ENCODE results near the gene LRP1B. TPM values are rescaled to one million over a fixed set of nuclear protein-coding genes. Genes with fewer than 3 reads are reported as not detected.

LRP1B gene
- total RNA-seq, 1 donor from 2014 or later: 1.7 TPM

GRCh38 chr2:140786585-140786984, 1344.2 kb downstream of the LRP1B start:
- Mint-ChIP-seq H3K4me3 (no peak overlapping the region), H3K4me1 (no peaks in the 10 kb centered on the region), H3K9me3 (no peaks in the 10 kb centered on the region), H3K27me3 (ENCODE audit: low read depth) (no peaks in the 10 kb centered on the region), H3K27ac (no peak overlapping the region), H3K36me3 (no peaks in the 10 kb centered on the region)
- no peak for DNase-seq (ENCODE audit: low spot score in 2 of 2, unreplicated experiment in 2 of 2)
- TF ChIP-seq, protein P1, sequence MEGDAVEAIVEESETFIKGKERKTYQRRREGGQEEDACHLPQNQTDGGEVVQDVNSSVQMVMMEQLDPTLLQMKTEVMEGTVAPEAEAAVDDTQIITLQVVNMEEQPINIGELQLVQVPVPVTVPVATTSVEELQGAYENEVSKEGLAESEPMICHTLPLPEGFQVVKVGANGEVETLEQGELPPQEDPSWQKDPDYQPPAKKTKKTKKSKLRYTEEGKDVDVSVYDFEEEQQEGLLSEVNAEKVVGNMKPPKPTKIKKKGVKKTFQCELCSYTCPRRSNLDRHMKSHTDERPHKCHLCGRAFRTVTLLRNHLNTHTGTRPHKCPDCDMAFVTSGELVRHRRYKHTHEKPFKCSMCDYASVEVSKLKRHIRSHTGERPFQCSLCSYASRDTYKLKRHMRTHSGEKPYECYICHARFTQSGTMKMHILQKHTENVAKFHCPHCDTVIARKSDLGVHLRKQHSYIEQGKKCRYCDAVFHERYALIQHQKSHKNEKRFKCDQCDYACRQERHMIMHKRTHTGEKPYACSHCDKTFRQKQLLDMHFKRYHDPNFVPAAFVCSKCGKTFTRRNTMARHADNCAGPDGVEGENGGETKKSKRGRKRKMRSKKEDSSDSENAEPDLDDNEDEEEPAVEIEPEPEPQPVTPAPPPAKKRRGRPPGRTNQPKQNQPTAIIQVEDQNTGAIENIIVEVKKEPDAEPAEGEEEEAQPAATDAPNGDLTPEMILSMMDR (IDR thresholded peaks at IDR 0.05; ENCODE audit: unreplicated experiment): no peak

- no peak overlapping the region for H3K27ac Mint-ChIP-seq
- no peaks in the 10 kb centered on the region for H3K9me3 Mint-ChIP-seq
- DNase-seq (ENCODE audit: low spot score in 2 of 2, unreplicated experiment in 2 of 2): no peak
- H3K4me1 Mint-ChIP-seq: peaks cover 2% of the 10 kb centered on the region
- H3K4me3 Mint-ChIP-seq: no peak overlapping the region
- no peaks in the 10 kb centered on the region for H3K27me3 Mint-ChIP-seq (ENCODE audit: low read depth)
- no peaks in the 10 kb centered on the region for H3K36me3 Mint-ChIP-seq
- TF ChIP-seq, protein P1 (IDR thresholded peaks at IDR 0.05; ENCODE audit: unreplicated experiment): no peak
Observed at GRCh38 chr2:140775411-140775810, 1355.4 kb downstream of the LRP1B start.

DNA sequence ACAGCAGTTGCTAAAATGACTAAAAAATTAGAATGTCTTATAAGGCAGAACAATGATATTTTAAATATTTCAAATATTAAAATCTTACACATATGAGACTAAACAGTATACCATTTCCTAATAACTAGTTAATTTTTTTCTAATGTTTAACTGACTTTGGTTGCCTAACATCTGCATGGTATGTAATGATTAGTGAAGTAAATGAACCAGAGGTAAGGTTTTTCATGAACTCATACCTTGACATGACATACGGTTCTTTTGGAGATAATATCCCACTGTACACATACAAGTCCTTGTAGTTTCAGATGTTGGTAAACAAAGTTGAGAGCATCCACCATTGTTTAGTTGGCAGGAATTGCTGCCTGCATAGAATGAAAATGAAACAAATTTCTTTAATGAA, 1360.2 kb downstream of the LRP1B start:
- TF ChIP-seq, protein P1 (IDR thresholded peaks at IDR 0.05; ENCODE audit: unreplicated experiment): no peak
- DNase-seq (ENCODE audit: low spot score in 2 of 2, unreplicated experiment in 2 of 2): no peak
- Mint-ChIP-seq H3K4me3 (no peak overlapping the region), H3K9me3 (no peaks in the 10 kb centered on the region), H3K27ac (no peak overlapping the region), H3K27me3 (ENCODE audit: low read depth) (no peaks in the 10 kb centered on the region), H3K36me3 (no peaks in the 10 kb centered on the region), H3K4me1 (no peaks in the 10 kb centered on the region)

DNA sequence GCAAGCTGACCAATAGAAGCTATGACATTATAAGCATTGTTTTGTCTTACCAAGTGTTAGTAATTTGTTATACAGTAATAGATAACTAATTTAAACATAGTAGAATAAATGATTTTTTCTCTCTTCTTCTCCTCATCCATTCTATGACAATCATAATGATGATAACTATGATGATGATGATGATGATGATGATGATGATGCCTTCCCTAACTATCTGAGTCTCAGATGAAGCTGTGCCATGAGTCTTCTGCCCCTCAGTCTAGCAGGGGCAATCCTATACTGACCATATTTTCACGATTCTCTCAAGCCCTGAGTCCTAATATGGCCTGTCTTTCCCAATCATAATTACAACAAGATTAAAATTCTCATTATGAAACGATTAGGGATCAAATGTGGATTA, 1369.0 kb downstream of the LRP1B start:
- H3K4me1 Mint-ChIP-seq: no peaks in the 10 kb centered on the region
- no peak overlapping the region for H3K27ac Mint-ChIP-seq
- no peak for DNase-seq (ENCODE audit: low spot score in 2 of 2, unreplicated experiment in 2 of 2)
- H3K27me3 Mint-ChIP-seq (ENCODE audit: low read depth): no peaks in the 10 kb centered on the region
- H3K9me3 Mint-ChIP-seq: peaks cover 4% of the 10 kb centered on the region
- no peaks in the 10 kb centered on the region for H3K36me3 Mint-ChIP-seq
- TF ChIP-seq, protein P1 (IDR thresholded peaks at IDR 0.05; ENCODE audit: unreplicated experiment): no peak
- H3K4me3 Mint-ChIP-seq: no peak overlapping the region

- H3K36me3 Mint-ChIP-seq: no peaks in the 10 kb centered on the region
- no peak overlapping the region for H3K4me3 Mint-ChIP-seq
- no peak for DNase-seq (ENCODE audit: low spot score in 2 of 2, unreplicated experiment in 2 of 2)
- TF ChIP-seq, protein P1 (IDR thresholded peaks at IDR 0.05; ENCODE audit: unreplicated experiment): no peak
- peaks cover 4% of the 10 kb centered on the region for H3K9me3 Mint-ChIP-seq
- no peaks in the 10 kb centered on the region for H3K4me1 Mint-ChIP-seq
- no peak overlapping the region for H3K27ac Mint-ChIP-seq
- no peaks in the 10 kb centered on the region for H3K27me3 Mint-ChIP-seq (ENCODE audit: low read depth)
Observed at GRCh38 chr2:140759426-140760156, 1371.2 kb downstream of the LRP1B start.
